ENCODE measurements around the gene SPATS2.

SPATS2 gene

DNA sequence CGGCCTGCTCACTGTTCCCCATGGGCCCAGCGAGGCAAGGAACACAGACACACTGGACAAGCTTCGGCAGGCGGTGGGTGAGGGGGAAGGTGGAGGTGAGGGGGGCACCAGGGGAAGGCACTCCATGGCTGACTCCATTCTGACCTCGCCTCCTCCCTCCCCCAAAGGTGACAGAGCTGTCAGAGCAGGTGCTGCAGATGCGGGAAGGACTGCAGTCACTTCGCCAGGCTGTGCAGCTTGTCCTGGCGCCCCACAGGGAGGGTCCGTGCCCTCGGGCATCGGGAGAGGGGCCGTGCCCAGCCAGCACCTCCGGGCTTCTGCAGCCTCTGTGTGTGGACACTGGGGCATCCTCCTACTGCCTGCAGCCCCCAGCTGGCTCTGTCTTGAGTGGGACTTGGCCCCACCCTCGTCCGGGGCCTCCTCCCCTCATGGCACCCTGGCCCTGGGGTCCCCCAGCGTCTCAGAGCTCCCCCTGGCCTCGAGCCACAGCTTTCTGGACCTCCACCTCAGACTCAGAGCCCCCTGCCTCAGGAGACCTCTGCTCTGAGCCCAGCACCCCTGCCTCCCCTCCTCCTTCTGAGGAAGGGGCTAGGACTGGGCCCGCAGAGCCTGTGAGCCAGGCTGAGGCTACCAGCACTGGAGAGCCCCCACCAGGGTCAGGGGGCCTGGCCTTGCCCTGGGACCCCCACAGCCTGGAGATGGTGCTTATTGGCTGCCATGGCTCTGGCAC is 190.1 kb downstream of the SPATS2 start:
- Histone ChIP-seq H3K4me1 (ENCODE audit: insufficient read depth, low read length) (no peaks in the 10 kb centered on the region), H3K9me3 (ENCODE audit: insufficient read depth, low read depth, low read length) (no peaks in the 10 kb centered on the region), H3K36me3 (ENCODE audit: insufficient read depth, low read depth, low read length) (peaks cover 59% of the 10 kb centered on the region), H3K4me3 (ENCODE audit: low read length) (no peak overlapping the region), H3K9ac (ENCODE audit: low read depth, low read length) (no peak overlapping the region), H3K27me3 (ENCODE audit: insufficient read depth, low read length) (peaks cover 9% of the 10 kb centered on the region; the same call in 1 of the 2 replicates), H3K27ac (ENCODE audit: low read length) (no peak overlapping the region)

DNA sequence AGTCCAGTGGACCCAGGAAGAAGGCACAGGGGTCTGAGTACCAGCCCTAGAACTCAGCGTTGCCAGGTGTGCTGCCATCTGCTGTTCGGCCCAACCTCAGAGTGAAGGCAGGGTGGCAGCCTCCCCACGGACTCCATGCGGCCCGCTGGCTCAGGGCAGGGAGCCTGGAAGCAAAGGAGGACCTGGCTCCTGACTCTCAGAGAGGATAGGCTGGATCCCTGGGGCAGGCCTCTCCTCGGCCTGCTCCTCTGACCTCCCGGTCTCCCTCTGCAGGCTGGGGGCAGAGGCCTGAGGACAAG is 190.6 kb downstream of the SPATS2 start:
- no peak overlapping the region for H3K4me3 ChIP-seq (ENCODE audit: low read length)
- H3K9ac ChIP-seq (ENCODE audit: low read depth, low read length), result no peak overlapping the region
- peaks cover 3% of the 10 kb centered on the region; the same call in 1 of the 2 replicates for H3K27me3 ChIP-seq (ENCODE audit: insufficient read depth, low read length)
- H3K9me3 ChIP-seq (ENCODE audit: insufficient read depth, low read depth, low read length), result no peaks in the 10 kb centered on the region
- peaks cover 64% of the 10 kb centered on the region for H3K36me3 ChIP-seq (ENCODE audit: insufficient read depth, low read depth, low read length)
- no peaks in the 10 kb centered on the region for H3K4me1 ChIP-seq (ENCODE audit: insufficient read depth, low read length)
- no peak overlapping the region for H3K27ac ChIP-seq (ENCODE audit: low read length)

DNA sequence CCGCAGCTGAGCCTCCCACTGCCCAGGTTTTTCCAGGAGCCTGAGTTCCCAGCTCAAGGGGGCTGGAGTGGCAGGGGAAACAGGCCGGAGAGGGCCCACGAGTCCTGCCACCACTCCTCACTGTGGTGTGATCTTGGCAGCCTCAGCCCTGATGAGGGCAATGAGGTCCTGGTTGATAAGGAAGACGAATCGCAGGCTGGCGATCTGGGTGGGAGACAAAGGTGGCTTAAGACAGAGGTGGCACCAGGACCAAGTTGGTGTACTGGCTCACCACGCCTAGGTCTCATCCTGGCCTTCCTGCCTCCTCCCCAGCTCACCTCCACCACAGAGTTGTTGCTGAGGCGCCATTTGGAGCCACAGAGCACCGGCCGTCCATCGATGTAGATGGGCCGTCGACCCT is 191.3 kb downstream of the SPATS2 start:
- Histone ChIP-seq H3K4me1 (ENCODE audit: insufficient read depth, low read length) (no peaks in the 10 kb centered on the region), H3K9ac (ENCODE audit: low read depth, low read length) (no peak overlapping the region), H3K4me3 (ENCODE audit: low read length) (no peak overlapping the region), H3K27ac (ENCODE audit: low read length) (no peak overlapping the region), H3K36me3 (ENCODE audit: insufficient read depth, low read depth, low read length) (peaks cover 71% of the 10 kb centered on the region), H3K27me3 (ENCODE audit: insufficient read depth, low read length) (no peaks in the 10 kb centered on the region), H3K9me3 (ENCODE audit: insufficient read depth, low read depth, low read length) (no peaks in the 10 kb centered on the region)

DNA sequence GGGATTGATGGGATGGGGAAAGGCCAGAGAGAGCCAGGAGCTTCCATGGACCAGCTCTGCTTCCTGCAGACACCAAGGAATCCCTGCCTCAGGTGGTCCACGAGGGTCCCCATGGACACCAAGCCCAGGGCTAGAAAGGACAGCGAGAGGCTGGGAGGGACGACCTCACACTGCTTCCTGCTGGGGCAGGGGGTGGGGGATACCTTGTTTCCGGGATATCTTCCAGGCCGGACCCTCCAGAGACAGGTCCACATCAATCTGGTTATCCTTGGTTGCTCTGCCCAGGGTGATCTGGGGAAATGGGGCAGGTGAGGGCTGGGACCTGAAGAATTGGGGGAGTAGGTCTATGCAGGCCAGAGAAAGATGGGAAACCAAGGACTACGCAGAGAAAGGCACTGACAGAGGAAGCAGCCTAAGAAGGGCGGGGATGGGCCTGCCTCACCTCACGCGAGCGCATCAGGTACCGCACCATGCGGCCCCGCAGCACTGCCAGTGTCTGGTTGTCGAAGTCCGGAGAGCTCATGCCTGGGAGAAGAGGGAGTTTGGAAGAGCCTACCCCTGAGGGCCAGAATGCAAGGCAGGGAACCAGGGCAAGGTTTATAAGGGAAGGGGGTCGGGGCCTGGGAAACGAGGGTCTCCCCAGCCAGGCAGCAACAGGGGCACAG is 191.9 kb downstream of the SPATS2 start:
- H3K36me3 ChIP-seq (ENCODE audit: insufficient read depth, low read depth, low read length), result peaks cover 77% of the 10 kb centered on the region
- no peaks in the 10 kb centered on the region for H3K27me3 ChIP-seq (ENCODE audit: insufficient read depth, low read length)
- no peak overlapping the region for H3K9ac ChIP-seq (ENCODE audit: low read depth, low read length)
- no peaks in the 10 kb centered on the region for H3K4me1 ChIP-seq (ENCODE audit: insufficient read depth, low read length)
- H3K9me3 ChIP-seq (ENCODE audit: insufficient read depth, low read depth, low read length), result no peaks in the 10 kb centered on the region
- H3K4me3 ChIP-seq (ENCODE audit: low read length), result no peak overlapping the region
- H3K27ac ChIP-seq (ENCODE audit: low read length), result no peak overlapping the region

DNA sequence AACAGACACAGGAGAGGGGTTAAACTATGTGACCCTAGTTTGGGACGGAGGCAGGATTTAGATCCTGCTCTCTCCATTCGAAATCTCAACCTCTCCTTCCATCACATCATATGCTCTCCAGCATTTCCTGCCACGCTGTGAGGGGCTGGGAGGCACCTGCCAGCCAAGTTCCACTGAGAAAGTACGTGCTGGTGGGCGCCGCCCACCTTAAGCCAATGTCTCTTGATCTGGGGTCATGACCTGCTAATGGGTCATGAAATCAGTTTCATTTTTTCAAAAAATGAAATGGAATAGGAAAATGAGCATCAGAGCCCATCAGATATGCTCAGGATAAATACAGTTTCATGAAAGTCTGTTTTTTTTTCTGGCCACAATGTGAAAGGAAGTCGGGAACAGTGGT is 193.4 kb downstream of the SPATS2 start:
- no peak overlapping the region for H3K27ac ChIP-seq (ENCODE audit: low read length)
- H3K27me3 ChIP-seq (ENCODE audit: insufficient read depth, low read length), result no peaks in the 10 kb centered on the region
- no peak overlapping the region for H3K9ac ChIP-seq (ENCODE audit: low read depth, low read length)
- peaks cover 92% of the 10 kb centered on the region for H3K36me3 ChIP-seq (ENCODE audit: insufficient read depth, low read depth, low read length)
- H3K4me3 ChIP-seq (ENCODE audit: low read length), result no peak overlapping the region
- no peaks in the 10 kb centered on the region for H3K9me3 ChIP-seq (ENCODE audit: insufficient read depth, low read depth, low read length)
- no peaks in the 10 kb centered on the region for H3K4me1 ChIP-seq (ENCODE audit: insufficient read depth, low read length)

DNA sequence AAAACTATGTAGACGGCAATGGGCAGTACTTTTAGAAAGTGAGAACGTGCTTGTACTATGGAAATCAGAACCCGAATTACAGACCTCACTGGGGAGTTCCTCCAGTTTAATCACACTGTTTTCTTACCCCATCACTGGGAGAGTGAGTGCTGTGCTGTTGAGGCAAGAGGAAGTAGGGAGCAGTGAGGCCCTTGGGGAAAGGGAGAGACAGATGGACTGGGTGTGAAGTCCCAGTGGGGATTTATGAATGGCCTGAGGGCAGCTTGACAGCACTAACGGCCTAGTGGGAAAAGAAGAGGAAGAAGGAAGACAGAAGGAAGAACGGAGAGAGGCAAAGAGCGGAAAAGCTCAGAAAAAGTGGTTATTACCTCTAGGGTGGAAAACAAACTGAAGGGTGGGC is 195.0 kb downstream of the SPATS2 start:
- no peak overlapping the region for H3K27ac ChIP-seq (ENCODE audit: low read length)
- H3K27me3 ChIP-seq (ENCODE audit: insufficient read depth, low read length), result no peaks in the 10 kb centered on the region
- peaks cover 82% of the 10 kb centered on the region for H3K36me3 ChIP-seq (ENCODE audit: insufficient read depth, low read depth, low read length)
- H3K9ac ChIP-seq (ENCODE audit: low read depth, low read length), result no peak overlapping the region
- peaks cover 6% of the 10 kb centered on the region for H3K4me1 ChIP-seq (ENCODE audit: insufficient read depth, low read length)
- H3K4me3 ChIP-seq (ENCODE audit: low read length), result no peak overlapping the region
- H3K9me3 ChIP-seq (ENCODE audit: insufficient read depth, low read depth, low read length), result no peaks in the 10 kb centered on the region

DNA sequence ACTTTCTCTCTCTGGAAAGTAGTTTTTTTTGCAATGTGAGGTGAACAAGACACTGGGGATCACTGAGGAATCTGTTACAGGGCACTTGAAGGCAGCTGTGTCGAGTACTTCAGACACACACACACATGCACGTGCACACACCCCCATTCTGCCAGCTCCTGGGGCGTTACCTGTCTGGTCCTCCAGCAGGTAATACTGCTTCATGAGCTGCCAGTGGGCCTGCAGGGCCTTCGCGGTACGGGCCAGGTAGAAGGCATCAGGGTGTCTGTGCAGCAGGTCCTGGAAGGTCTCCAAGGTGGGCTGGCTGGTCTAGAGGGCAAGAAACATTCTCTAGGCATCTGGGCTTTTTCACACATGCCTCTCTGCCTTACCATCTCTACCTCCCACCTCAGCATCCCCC is 195.6 kb downstream of the SPATS2 start:
- Histone ChIP-seq H3K27ac (ENCODE audit: low read length) (no peak overlapping the region), H3K9ac (ENCODE audit: low read depth, low read length) (no peak overlapping the region), H3K4me3 (ENCODE audit: low read length) (no peak overlapping the region), H3K4me1 (ENCODE audit: insufficient read depth, low read length) (peaks cover 6% of the 10 kb centered on the region), H3K9me3 (ENCODE audit: insufficient read depth, low read depth, low read length) (no peaks in the 10 kb centered on the region), H3K36me3 (ENCODE audit: insufficient read depth, low read depth, low read length) (peaks cover 79% of the 10 kb centered on the region), H3K27me3 (ENCODE audit: insufficient read depth, low read length) (no peaks in the 10 kb centered on the region)

DNA sequence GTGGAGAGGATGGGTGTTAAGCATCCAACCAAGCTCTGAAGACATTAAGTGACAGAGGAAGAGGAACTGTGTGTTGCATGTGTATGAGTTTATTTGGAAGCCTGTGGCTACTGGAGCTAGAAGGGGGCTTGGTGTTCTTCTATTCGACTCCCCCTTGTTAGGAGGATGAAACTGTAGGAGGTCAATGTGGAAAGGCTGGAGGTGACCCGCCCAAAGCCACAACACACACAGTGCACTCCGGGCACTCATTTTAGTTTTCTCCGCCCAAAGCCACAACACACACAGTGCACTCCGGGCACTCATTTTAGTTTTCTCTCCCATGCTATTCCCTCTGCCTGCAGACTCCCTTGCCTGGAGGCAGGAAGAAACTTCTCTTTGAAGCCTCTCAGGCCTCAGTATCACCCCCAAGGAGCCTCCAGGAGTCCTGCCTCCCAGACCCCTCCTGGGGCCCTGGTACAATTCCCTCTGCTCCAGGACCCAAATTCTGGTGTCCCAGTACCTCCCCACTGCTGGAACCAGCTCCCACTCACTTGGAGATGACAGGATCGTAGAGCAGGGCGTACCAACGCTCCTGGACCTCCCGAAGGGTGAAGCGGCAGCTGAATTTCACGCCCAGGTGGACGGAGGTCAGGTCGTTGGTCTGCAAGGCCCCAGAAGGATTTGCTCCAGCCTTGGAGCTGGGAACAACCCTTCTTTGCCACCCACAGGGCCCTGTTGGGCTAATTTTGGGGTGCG is 196.9 kb downstream of the SPATS2 start:
- Histone ChIP-seq H3K9me3 (ENCODE audit: insufficient read depth, low read depth, low read length) (no peaks in the 10 kb centered on the region), H3K27me3 (ENCODE audit: insufficient read depth, low read length) (no peaks in the 10 kb centered on the region), H3K4me1 (ENCODE audit: insufficient read depth, low read length) (peaks cover 6% of the 10 kb centered on the region), H3K4me3 (ENCODE audit: low read length) (no peak overlapping the region), H3K27ac (ENCODE audit: low read length) (no peak overlapping the region), H3K9ac (ENCODE audit: low read depth, low read length) (no peak overlapping the region), H3K36me3 (ENCODE audit: insufficient read depth, low read depth, low read length) (peaks cover 68% of the 10 kb centered on the region)

DNA sequence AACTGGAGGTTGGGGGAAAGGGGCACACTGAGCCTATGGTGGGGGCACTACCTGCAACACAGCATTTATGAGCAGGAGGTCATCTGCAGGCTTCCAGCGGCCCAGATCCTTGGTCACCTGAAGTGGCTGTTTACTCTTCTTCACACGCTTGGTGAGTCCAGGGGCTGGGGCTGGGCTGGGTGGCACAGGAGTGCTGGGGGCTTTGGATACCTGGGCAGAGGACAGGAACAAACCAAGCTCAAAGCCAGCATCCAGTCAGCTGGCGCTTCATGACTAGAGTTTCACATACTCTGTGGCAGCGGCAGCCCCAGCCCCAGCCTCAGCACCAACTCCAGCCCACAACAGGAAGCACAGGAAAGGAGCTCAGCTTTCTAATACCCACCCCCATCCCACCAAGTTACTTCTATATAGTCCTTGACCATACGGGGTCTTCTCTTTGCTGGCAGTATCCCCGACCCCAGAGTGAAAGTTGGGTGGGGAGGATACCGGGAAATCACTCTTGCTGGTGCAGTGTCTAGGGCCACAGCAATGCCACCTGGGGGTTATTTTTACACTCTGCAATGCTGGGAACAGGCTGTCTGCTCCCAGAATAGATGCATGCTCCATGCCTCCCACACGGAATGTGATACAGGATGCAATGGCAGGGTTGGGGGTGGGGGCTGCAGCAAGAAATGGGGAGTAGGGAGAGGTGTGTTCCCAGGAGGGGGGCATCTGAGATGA is 197.6 kb downstream of the SPATS2 start:
- H3K4me3 ChIP-seq (ENCODE audit: low read length), result no peak overlapping the region
- no peaks in the 10 kb centered on the region for H3K27me3 ChIP-seq (ENCODE audit: insufficient read depth, low read length)
- no peaks in the 10 kb centered on the region for H3K9me3 ChIP-seq (ENCODE audit: insufficient read depth, low read depth, low read length)
- H3K4me1 ChIP-seq (ENCODE audit: insufficient read depth, low read length), result peaks cover 6% of the 10 kb centered on the region
- H3K9ac ChIP-seq (ENCODE audit: low read depth, low read length), result no peak overlapping the region
- H3K27ac ChIP-seq (ENCODE audit: low read length), result no peak overlapping the region
- H3K36me3 ChIP-seq (ENCODE audit: insufficient read depth, low read depth, low read length), result peaks cover 61% of the 10 kb centered on the region

DNA sequence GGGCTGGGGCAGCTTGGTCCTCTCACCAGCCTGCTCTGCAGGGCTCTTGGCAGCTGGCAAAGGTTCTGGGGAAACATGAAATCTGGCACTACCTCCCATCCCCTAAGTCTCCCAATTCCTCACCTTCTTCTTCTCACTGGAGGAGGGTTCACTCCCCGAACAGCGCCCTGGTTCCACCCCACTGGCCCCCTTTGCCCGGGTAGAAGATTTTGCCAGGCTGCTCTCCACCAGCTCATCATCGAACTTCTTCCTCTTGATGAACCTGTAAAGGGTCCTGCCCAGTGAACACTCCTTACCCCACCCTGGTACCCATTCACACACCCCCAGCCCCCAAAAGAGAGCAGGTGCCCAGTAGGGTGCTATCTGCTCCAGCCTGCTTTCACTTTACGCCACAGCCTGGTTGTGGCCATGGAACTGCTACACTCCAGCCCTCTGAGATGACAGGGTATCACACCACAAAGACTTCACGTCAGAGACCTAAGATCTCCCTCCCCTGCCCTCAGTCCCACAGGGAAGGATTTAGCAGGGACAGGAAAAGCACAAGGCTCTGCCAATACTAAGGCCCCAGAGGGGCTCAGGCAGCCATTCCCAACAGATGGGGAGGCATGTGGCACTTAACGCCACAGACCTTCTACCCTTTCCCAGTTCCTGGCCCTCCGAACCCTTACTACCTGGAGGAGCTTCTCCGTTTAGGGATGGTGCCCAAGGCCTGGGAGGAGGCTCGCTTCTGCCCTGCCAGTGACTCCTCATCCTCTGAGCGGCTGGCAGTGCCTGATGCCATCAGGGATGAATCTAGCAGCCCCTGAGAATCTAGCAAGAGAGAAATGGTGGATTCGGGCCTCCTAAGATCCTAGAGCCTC is 198.4 kb downstream of the SPATS2 start:
- H3K9ac ChIP-seq (ENCODE audit: low read depth, low read length), result no peak overlapping the region
- no peaks in the 10 kb centered on the region for H3K9me3 ChIP-seq (ENCODE audit: insufficient read depth, low read depth, low read length)
- peaks cover 6% of the 10 kb centered on the region for H3K4me1 ChIP-seq (ENCODE audit: insufficient read depth, low read length)
- no peak overlapping the region for H3K27ac ChIP-seq (ENCODE audit: low read length)
- H3K27me3 ChIP-seq (ENCODE audit: insufficient read depth, low read length), result no peaks in the 10 kb centered on the region
- no peak overlapping the region for H3K4me3 ChIP-seq (ENCODE audit: low read length)
- peaks cover 53% of the 10 kb centered on the region for H3K36me3 ChIP-seq (ENCODE audit: insufficient read depth, low read depth, low read length)

DNA sequence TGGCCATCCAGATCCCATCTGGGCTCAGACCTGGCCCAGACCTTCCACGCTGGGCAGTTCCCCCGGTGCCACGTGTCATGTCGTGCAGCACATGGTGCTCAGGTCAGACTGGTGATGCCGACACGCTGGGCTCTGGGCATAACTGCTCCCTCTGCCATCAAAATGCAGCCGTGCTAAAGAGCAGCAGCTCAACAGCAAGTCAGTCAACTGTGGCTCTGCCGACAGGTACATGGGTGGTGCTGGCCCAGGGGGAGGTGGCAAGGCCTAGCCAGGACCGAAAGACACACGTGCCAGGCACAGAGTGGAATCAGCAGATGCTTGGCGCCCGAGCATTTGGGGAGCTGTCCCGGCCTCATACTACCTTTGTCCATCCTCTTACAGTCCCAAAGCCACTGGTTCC is 199.1 kb downstream of the SPATS2 start:
- Histone ChIP-seq H3K36me3 (ENCODE audit: insufficient read depth, low read depth, low read length) (peaks cover 46% of the 10 kb centered on the region), H3K27ac (ENCODE audit: low read length) (no peak overlapping the region), H3K27me3 (ENCODE audit: insufficient read depth, low read length) (no peaks in the 10 kb centered on the region), H3K9me3 (ENCODE audit: insufficient read depth, low read depth, low read length) (no peaks in the 10 kb centered on the region), H3K4me1 (ENCODE audit: insufficient read depth, low read length) (peaks cover 6% of the 10 kb centered on the region), H3K4me3 (ENCODE audit: low read length) (peak overlapping the region; percentile 90), H3K9ac (ENCODE audit: low read depth, low read length) (no peak overlapping the region; the same call in 1 of the 2 replicates)
